CD4-positive, alpha-beta T cell treated with Interleukin-21 for 1 hour (primary cell): ENCODE measurements around the gene WDR1.

Experiments used
- DNase-seq: peaks from one replicate; pipeline ENCODE4 v3.0.0-alpha.2; 2020

The WDR1 gene

DNA sequence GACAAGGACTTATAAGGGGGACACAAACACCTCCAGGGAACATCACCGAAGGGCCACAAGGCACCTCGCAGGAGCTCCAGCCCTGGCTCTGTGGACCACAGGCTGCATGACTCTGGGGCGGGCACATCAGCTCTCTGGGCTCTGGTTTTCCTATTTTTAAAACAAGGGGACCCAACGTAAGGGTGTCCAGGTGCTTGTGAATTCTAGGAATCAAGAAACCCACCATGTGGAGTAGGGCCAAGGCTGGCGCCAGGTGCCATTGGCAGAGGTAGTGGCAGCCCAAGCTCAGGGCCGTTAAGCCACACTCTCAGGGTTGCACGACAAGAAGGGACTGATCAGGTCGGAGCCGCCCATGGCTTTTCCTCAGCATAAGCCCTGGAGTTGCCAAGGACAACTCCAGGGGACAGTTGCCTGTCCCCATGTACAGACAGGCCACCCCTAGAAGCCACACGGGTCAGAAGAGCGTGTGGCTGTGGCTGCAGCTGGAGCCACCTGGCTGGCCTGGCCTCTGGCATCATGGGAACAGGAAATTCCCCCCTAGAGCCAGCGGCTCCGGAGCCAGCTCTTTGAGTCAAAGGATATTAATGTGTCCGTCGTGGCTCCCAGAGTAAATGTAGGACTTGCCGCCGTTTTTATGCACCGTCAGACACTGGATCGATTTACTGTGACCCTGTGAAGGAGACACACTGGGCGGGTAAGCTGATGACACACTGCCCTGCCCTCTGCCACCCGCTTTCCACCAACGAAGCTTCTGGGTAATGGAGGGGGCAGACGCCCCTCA, 32.5 kb downstream of the WDR1 start:
- DNase-seq: no peak

DNA sequence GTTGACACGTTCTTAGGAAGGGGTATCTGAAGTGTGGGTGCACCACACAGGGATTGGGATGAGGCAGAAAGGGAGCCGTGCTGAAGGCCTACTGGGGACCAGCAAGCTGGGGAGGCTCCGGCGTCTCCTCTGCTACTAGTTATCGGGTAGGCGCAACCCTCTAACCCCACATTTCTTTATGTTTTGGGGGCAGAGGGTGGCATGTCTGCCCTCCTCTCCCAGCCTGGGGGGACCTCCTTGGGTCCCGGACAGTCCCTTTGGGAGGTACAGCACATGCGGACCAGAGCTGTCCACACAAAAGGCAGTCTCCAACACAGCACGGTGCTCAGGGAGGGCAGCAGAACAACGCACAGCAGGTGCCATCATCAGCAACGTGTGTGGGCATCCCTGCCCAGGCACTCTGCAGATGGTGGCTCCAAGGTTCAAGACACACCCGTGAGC, 33.2 kb downstream of the WDR1 start:
- DNase-seq: no peak

DNA sequence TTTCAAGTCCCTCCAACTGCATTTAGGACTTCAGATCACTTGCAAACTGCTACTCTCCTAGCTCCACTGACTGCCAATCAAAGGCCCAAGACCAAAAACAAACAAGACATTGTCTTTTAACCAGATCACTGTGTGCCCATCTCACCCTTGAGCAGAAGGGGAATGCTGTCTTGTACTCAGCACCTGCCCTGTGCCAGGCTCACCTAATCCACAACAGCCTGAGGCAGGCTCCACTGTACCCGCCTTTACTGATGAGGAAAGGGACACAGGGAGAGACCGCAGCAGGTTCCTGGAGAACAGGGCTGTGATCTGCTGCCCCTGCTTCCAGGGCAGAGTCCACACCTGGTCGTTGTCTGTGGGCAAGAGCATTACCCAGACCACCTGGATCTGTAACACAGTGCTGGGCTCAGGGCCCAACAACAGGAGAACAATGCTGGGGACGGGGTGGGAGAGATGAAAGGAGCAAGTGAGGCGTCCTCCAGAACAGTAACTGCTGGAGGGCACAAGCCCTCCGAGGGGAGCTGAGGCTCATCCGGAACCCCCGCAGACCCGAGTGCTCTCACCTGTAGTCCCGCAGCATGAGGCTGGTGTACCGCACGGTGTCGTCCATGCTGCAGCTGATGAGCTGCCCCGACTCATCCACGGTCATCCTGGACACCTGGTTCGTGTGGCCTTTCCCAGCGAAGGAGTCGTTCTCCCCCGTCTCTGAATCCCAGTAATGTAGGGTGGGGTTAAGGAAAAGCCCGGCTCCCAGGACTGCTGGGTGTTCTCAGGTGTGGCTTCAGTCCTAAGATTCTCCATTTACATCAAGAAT, 33.9 kb downstream of the WDR1 start:
- no peak for DNase-seq

DNA sequence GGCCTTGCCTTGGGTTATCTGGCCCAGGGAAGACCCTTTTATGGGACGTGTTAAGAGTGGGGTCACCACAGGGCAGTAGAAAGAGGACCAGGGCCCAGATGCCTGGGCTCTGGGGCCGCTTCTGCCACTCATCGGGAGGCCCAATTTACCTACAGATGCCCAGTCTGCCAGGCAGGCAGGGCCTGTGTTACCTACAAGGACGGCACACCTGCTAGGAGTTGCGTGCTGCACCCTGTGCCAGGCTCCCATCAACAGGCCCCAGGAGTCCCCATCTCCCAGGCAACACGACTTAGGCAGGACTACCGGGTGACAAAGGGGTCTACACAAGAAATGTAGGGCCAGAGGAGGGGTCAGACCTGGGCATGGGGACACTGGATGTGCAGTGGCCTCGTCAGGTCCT, 34.6 kb downstream of the WDR1 start:
- DNase-seq: no peak

DNA sequence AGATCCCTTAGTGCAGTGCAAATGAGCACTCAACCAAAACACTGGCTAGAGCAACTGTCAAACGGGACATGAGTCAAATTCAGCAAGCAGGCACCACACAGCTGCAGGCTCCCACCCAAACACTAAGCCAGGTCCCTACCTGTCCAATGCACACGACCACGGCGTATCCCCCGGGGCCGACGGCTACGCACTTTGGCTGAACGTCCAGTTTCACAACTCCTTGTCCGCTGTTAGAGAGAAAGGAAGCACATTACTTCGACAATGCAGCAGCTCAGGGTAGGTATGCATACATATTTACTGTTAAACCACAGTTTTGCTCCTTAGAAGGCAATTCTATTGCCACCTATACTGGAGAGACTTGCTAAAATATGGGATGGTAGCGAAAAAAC, 35.4 kb downstream of the WDR1 start:
- no peak for DNase-seq

DNA sequence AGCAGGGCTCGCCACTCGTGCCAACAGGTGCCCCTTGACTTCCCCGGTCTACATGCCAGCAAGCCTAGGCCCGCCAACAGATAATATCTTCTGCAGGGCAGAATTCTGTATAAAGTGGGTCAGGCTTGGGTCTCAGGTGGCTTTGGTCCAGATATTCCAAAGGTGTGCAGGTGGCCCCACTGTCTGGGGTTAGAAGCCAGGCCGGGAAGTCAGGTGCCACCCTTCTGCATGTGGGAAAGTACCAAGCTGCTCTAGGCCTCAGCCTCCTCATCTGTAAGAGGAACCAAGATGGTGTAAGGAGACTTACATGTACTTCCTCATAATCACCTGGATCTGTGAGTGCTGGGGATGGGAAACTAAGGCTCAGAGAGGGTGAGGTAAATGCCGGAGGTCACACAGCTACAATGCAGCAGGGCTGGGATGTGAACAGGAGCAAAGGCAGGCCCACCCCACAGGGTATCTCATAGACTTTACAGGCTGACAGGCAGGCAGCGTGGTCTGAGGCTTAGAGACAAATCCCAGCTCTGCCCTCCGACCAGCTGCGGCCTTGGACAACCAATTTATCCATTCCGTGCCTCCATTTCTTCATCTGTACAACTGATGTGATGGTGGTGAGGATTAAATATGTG, 35.9 kb downstream of the WDR1 start:
- DNase-seq: no peak

DNA sequence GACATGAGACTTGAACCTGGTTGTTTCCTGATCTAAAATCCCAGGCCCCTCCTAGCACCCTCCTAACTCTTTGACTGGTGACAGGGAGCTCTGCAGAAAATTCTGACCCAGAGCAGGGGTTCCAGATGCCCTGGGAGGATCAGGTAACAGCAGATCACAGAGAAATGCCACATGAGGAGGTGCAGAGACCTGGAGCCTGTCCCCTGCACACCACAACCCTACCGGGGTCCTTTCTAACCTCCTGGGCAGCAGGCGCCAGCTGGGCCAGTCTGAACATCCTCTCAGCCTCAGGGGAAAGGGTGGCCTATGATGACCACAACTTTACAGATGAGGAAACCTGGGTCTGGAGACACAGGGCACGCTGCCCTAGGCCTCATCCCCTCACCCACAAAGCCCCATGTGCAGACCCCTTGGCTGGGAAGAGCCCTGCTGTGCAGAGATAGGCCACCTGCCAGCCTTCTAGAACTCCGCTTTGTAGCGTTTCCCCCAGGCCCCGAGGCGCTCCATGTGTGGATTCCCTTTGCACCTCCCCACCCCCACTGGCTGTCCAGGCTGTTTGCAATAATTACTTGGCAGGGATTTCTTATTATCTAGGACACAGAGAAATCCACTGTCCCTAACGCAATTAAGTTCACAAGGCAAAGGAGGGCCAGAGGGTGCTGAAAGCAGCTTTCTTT, 36.5 kb downstream of the WDR1 start:
- no peak for DNase-seq

DNA sequence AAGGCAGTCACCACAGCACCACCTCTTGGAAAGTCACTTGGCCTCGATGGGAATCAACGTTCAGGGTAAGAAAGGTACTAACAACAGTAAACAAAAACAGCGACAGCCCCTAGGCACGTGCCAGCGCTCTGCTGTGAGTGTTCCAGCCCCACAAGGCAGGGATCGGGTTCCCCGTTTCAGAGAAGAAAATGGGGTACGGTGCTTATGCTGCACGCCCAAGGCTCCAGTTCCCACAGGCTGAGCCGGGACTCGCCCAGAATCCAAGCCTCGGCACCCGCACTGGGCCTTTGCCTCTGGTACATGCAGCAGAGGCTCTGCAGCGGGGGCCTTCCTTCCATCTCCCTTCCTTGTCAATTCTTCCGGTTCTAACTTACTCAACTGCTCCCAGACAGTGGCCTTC, 37.3 kb downstream of the WDR1 start:
- no peak for DNase-seq

DNA sequence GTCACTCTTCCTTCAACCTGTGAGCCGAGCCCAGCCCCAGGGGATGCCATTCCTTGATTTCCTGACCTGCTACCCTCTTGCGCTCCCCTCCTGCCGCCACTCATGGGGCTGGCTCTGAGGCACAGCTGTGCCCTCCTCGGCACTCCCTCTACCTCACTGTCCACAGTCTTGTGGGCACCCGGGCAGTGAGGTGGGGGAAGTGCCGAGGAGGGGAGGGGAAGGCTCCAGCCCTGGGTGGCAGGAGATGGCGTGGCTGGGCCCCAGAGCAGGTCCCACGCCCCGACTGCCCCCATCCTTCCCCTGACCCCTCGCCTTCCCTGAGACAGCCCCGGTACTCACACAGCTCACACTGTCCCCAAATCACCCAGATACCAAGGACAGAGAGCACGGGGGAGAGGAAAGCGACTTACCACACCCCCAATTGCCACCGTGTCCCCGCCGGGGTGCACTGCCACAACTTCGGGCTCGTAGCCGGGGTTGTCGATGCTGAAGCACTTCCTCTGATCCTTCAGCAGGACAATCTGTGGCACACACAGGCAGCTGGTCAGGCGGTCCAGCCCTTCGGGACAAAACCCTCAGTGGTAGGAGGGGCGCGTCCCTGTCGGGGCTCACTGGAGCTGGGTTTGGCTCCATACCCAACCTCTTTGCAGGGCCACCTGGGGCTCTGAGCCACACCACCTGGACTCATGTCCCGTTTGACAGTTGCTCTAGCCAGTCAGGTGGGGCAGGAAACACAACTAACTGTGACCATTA, 37.9 kb downstream of the WDR1 start:
- DNase-seq: no peak

DNA sequence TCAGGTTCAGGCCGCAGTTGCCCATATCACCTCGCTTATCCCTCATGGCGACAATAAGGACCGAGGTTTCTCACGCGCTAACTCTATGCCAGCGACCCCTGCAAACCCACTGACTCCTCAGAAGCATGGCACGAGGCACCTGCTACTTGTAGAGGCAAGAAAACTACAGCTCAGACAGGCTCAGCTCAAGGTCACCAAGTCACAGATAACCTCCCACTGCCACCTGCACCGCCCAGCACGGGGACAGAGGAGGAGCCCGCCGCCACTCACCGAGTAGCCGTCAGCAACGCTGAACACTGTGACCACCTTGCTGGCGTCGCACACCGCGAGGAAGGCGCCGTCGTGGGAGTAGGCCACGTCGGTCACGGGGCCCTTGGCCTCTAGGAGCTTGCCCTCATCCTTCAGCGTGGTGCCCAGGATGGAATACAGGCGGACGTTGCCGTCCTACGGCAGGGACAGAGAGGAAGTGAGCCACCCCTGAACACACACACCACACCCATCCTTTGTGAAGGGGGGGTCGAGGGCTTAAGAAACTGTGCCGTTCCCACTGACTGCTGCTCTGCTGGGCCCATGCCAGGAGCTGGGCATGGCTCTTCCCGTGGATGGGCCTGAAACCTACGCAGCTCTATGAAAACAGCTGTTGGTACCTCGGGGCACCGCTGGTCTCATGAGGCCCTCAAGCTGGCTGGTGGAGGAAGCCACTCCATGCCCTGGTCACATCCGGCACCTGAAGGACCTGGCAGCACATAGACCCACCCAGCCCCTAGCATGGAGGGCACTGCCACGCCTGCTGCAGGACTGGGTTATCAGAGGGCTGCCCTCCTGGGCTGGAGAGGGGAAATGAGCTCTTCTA, 38.9 kb downstream of the WDR1 start:
- no peak for DNase-seq

DNA sequence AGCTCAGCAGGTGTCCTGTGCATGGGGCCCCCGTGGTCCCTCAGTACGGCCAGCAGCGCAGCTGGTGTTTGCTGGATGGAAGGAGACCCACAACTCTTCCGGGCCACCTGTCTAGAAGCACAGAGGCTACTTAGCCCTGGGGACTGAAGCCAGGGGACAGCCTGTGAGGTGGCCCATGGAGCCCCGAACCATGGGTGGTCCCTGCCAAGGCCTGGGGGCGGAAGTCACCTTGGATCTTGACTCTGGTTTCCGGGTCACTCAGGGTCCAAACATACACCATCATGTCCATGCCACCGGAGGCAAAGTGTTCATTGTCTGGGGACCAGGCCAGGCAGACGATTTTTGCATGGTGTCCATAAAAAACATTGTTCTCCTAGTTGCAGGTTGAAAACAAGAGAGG, 39.5 kb downstream of the WDR1 start:
- DNase-seq: no peak

DNA sequence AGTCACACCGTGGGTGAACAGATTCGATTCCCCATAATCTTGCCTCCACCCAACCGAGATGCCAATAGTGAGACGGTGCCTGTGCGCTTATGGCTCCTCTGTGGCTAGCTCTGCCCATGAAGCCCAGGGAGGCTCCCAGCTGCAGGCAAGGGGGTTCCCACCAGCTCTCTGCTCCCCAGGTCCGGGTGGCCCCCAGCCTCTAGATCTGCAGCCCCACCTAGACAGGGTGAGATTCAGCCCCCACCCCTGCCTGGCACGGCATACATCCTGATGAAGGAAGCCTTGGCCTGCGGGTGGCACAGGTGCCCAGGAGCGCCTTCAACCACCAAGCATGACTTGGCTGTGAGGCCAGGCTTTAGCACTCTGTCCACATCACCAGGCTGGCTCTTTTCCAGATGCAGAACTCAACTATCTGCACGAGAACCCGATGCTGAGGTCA, 40.6 kb downstream of the WDR1 start:
- DNase-seq: no peak

DNA sequence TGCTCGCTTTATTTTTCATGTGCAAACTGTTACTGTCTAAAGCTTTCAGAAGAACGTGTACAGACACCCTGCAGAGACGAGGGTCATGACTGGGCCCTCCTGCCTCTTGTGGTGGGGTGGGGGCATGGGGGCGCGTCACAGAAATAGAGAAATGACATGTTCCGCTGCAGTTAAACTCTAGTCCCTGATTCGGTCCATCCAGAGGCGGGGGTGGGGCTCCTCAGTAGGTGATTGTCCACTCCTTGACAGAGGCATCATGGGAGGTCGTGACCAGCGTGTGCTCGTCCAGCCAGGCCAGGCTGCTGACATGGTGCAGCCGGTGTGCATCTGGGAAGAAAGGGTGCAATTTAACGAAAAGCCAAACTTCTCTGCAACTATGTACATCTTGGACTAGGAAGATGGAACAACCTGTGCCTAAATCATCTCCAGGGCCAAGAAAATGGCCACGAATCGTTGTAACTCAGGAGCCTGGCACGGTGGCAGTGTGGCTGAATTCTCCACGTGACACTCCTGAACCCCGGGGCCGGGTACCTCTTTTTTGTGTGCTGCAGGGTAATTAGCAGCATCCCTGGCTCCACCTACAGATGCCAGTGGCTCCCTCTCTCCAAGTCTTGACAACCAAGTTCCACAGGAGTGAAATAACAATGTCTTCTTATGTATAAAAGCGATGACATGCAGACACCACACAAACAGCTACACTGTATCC, 41.3 kb downstream of the WDR1 start:
- no peak for DNase-seq

DNA sequence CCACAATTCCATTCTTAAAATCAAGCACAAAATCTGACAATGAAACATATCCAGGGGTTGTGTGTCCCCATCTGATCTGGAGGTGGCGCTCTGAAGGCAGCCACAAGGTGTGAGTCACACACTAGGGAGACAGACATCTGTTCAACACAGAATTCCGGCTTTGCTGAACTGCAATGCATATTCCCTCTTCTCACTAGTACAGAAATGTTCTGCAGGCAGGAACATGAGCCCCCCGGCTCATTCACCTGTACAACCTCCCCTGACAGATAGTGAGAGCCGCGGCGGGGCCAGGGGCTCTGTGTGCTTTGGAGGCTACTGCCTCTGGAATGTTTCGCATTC, 41.9 kb downstream of the WDR1 start:
- no peak for DNase-seq

DNA sequence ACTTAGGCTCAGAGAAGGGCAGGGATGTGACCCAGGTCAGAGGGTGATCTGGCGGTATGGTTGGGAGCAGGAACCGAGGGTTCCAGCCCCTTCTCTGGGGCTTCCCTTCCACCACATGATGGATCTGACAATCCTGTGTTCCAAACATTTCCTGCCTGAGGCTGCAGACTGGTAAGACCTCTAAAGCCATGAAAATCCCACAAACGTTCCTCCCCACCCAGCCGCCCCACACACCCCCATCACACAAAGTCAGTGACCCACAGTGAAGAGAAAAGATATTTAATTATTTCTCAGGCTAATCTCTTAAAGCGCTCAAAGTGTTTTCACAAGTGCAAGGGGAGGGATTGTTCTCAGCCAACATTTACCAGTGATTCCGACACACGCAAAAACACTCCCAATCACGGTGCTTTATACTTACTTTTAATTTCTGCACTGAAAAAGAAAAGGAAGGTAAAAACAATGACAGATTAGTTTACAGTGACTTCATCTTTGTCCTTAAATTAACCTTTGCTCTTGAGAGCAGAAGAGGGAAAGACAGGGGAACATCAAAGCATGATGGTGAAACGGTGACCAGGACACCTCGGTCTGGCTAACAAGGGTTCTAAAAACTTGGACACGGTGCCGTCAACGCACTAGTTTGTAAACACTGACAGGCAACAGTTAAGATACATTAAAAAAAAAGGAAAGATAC, 42.4 kb downstream of the WDR1 start:
- no peak for DNase-seq

DNA sequence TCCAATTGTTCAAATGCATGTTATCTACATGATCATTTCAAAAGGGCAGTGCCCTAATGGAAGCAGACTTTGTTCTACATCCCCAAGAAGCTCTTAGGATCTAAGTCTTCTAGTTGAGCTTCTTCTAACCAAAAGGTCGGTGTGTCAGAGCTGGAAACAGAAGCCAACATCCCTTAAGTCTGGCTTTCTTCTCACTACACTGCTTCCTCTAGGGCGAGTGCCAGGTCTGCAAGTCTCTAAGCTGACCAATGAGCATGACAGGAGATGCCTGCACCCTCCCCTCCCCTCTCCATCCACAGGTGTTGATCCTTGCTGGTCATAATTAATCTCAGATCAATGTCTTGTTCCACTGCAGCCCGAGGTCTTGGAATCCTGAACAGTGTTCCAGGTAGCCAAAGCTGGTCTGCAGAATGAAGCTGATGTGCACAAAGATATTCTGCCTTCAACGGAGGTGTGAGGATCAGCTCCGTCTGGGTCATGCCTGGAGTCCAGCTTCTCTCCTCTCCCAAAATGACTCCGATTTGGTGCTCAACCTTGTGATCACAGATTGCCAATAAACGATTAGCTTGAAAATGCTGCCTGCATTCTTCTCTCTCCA, 44.1 kb downstream of the WDR1 start:
- DNase-seq: no peak

DNA sequence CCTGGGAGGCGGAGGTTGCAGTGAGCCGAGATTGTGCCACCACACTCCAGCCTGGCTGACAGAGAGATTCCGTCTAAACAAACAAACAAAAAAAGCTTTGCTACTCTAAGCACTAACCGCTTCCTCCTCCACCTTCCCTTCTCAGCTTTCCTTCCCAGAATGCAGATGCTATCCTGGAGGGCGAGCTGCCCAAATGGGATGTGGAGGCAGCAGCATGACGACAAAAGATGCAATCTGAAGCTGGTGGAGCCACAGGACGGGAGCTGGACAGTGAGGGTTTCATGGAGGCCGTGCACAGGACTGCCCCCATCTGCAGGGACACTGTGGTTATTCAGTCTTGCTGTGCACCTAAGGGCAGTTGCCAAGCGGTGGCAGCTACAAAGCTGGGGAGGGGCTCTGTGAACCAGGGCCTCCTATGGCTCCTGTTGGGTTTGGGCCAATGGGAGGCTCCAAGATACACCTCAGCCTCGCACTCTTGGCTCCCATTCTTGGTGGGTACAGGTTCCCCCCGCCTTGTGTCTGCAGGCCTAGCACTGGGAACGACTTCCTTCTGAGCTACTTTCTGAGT, 47.4 kb downstream of the WDR1 start:
- DNase-seq: no peak

DNA sequence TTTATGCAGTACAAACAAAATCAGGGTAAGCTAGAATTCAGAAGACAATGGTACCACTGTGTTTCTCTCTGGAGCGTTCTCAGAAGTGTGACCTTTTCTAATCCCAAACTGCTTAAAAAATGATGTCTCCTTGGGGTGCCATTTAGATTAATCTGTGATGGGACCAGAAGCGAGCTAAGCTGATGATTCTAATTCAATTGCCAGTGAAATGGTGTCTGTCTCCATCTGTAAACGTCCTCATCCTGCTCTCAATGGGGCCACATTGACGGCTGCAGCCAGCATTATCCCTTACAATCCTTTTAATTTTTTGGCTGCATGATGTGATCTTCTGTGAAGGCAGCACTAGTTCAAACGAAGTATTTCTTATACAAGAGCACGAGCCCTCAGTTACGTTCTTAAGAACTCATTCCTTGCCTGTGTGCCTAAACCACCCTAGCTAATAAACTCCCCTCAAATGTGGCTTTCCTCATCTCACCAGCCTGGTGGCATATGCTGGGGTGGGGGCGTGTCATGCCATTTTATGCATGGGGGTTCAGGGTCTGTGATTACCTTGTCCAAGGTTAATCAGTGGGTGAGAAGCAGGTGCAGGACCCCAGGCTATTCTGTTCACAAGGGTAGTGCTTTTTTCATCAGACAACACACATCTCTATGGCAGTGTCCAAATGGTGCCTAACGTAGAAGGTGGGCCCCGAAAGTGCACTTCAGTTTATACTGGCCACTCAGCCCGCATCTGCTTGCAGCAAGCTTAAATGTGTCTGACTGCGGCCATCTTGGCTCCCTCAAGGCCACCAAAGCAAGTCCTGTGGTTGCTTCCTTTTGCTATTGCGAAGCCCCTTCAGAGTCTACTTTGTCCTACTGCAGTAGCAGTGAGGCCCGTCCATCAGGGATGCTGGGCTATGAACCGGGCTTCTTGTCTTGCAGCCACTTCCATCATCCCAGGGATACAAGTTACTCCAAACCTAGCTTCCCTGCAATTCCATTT, 49.6 kb downstream of the WDR1 start:
- DNase-seq: no peak
